Prostate gland (tissue), 2 donors: ENCODE results near the gene ZNF280B. TPM values are rescaled to one million over a fixed set of nuclear protein-coding genes. Genes with fewer than 3 reads are reported as not detected.
"Not testable (repeated sequence)": the region's sequence is repeated elsewhere in the genome, so short reads cannot be mapped to it uniquely, and the experiment has no call there.

Experiments used
- DNase-seq: peaks from one replicate; pipeline ENCODE4 v3.0.0-alpha.2; 2019; ENCODE audit warnings: low spot score
- H3K27ac ChIP-seq, 2 donors: fragments of 200-600 bp; sonication (generic); 2 replicates each; pipeline ENCODE4 v1.5.1; 2017 to 2019
- H3K27me3 ChIP-seq: fragments of 200-600 bp; sonication (generic); replicated peaks from 2 replicates; pipeline ENCODE4 v1.5.1; 2019; ENCODE audit not compliant: insufficient read depth
- H3K36me3 ChIP-seq, 2 donors: fragments of 200-600 bp; sonication (generic); 1 replicate in 1 of 2; 2 replicates in 1 of 2; pipeline versions ENCODE4 v1.5.1 to v1.8.1; 2017 to 2019
- H3K4me1 ChIP-seq: fragments of 200-600 bp; sonication (generic); replicated peaks from 2 replicates; pipeline ENCODE4 v1.5.1; 2019
- H3K4me3 ChIP-seq, 2 donors: fragments of 200-600 bp; sonication (generic); 2 replicates each; pipeline ENCODE4 v1.5.1; 2017 to 2019
- H3K9me3 ChIP-seq: fragments of 200-600 bp; sonication (generic); 2 replicates; pipeline ENCODE4 v1.5.1; 2017
- CTCF ChIP-seq, 4 experiments: fragments of 200-600 bp in 2 of 4; fragments of 450-650 bp in 2 of 4; sonication (generic) in 2 of 4; IDR thresholded peaks; 1 replicate in 3 of 4; 2 replicates in 1 of 4; pipeline ENCODE4 v1.5.1; 2016 to 2019; ENCODE audit warnings: antibody characterized with exemption in 4 of 4, mild to moderate bottlenecking in 2 of 4, moderate library complexity in 2 of 4
- POLR2A ChIP-seq: fragments of 450-650 bp; IDR thresholded peaks from one replicate; pipeline ENCODE4 v1.6.1; 2016; ENCODE audit warnings: antibody characterized with exemption, mild to moderate bottlenecking
- POLR2AphosphoS5 ChIP-seq: sonication (generic); formaldehyde crosslinking; IDR thresholded peaks from one replicate; pipeline ENCODE4 v1.6.1; 2017; ENCODE audit warnings: antibody characterized with exemption
- WGBS: methylation state at CpG from one replicate; pipeline ENCODE4 v1.1.5; 2018; 5-methylcytosine and 5-hydroxymethylcytosine counted together
- intact Hi-C: fragments of 100-400 bp; cut with DNase I; formaldehyde crosslinking; loops from one replicate; pipeline ENCODE4 v1.14.2; 2022
- total RNA-seq, 2 donors: library from RNA; depleted of rRNA; stranded (reverse); fragments of >200 nt; gene quantifications; one replicate each; pipeline ENCODE4 v1.1.0, GENCODE V29; 2016

ZNF280B gene
- total RNA-seq, 2 donors from 2014 or later: 0.50 to 33.9 TPM

- Histone ChIP-seq H3K4me1 (no peaks in the 10 kb centered on the region), H3K36me3 (no peaks in the 10 kb centered on the region), H3K4me3 (peak overlapping the region; percentile 41 to 50), H3K27me3 (no peaks in the 10 kb centered on the region), H3K9me3 (no peaks in the 10 kb centered on the region), H3K27ac (no peak overlapping the region)
- no peak for DNase-seq
- intact Hi-C loops: no loop called here
- 35% methylated on average over 13 of the region's 13 CpGs for WGBS
- TF ChIP-seq POLR2A (no peak), POLR2AphosphoS5 (no peak), CTCF (IDR thresholded peaks at IDR 0.05) (no peak)
Observed at GRCh38 chr22:22507743-22508273, 734 bp downstream of the ZNF280B start.

GRCh38 chr22:22506736-22507135 is 1.8 kb downstream of the ZNF280B start:
- H3K27me3 ChIP-seq: no peaks in the 10 kb centered on the region
- H3K4me3 ChIP-seq: no peak overlapping the region
- H3K36me3 ChIP-seq: no peaks in the 10 kb centered on the region
- H3K27ac ChIP-seq: no peak overlapping the region
- no peak for TF ChIP-seq POLR2A
- TF ChIP-seq POLR2AphosphoS5: no peak
- TF ChIP-seq CTCF (IDR thresholded peaks at IDR 0.05): no peak
- intact Hi-C loops: no loop called here
- WGBS: 100% methylated on average over 1 of the region's 1 CpG
- H3K9me3 ChIP-seq: no peaks in the 10 kb centered on the region
- DNase-seq: no peak
- no peaks in the 10 kb centered on the region for H3K4me1 ChIP-seq

- no peaks in the 10 kb centered on the region for H3K27me3 ChIP-seq
- no peak for TF ChIP-seq CTCF (IDR thresholded peaks at IDR 0.05)
- TF ChIP-seq POLR2AphosphoS5: no peak
- TF ChIP-seq POLR2A: no peak
- intact Hi-C loops: no loop called here
- DNase-seq: no peak
- H3K9me3 ChIP-seq: no peaks in the 10 kb centered on the region
- 48% methylated on average over 2 of the region's 2 CpGs for WGBS
- H3K36me3 ChIP-seq: no peaks in the 10 kb centered on the region
- no peak overlapping the region for H3K27ac ChIP-seq
- H3K4me1 ChIP-seq: no peaks in the 10 kb centered on the region
- H3K4me3 ChIP-seq: no peak overlapping the region
Observed at GRCh38 chr22:22498267-22498666, 10.3 kb downstream of the ZNF280B start.

- H3K4me1 ChIP-seq, H3K27ac ChIP-seq, H3K27me3 ChIP-seq, H3K9me3 ChIP-seq, DNase-seq, intact Hi-C loops, H3K4me3 ChIP-seq, H3K36me3 ChIP-seq: not testable (repeated sequence)
- WGBS: 95% methylated on average over 3 of the region's 3 CpGs
Observed at GRCh38 chr22:22491589-22491988, 17.0 kb downstream of the ZNF280B start.

GRCh38 chr22:22488736-22489135 is 19.8 kb downstream of the ZNF280B start:
- intact Hi-C loops: no loop called here
- Histone ChIP-seq H3K27ac (no peak overlapping the region), H3K27me3 (no peaks in the 10 kb centered on the region), H3K9me3 (no peaks in the 10 kb centered on the region), H3K4me3 (no peak overlapping the region), H3K36me3 (no peaks in the 10 kb centered on the region), H3K4me1 (no peaks in the 10 kb centered on the region)
- WGBS: 82% methylated on average over 5 of the region's 5 CpGs
- TF ChIP-seq POLR2A: no peak
- no peak for TF ChIP-seq CTCF (IDR thresholded peaks at IDR 0.05)
- TF ChIP-seq POLR2AphosphoS5: no peak
- DNase-seq: no peak
